Endothelial cell of umbilical vein (primary cell): Measurements from ENCODE around the gene MDN1.

Source experiments
- POLR2A ChIP-seq: IDR thresholded peaks from 2 replicates; pipeline ENCODE4 v1.6.1; 2012; ENCODE audit warnings: low read depth, mild to moderate bottlenecking, control low read depth, low read length
- POLR2AphosphoS5 ChIP-seq: IDR thresholded peaks from 2 replicates; pipeline ENCODE4 v1.6.1; 2012; ENCODE audit warnings: low read depth, mild to moderate bottlenecking, control low read depth, low read length, moderate library complexity; ENCODE audit not compliant: insufficient read depth

- TF ChIP-seq POLR2AphosphoS5 (no peak), POLR2A (no peak)
Measured at GRCh38 chr6:89680150-89680549, 139.4 kb downstream of the MDN1 start.
